Pancreas (tissue), 10 donors: ENCODE data around the gene NCOA3. TPM values are rescaled to one million over a fixed set of nuclear protein-coding genes. Genes with fewer than 3 reads are reported as not detected.
"Not testable (repeated sequence)": the region's sequence is repeated elsewhere in the genome, so short reads cannot be mapped to it uniquely, and the experiment has no call there.

ENCODE experiments used
- ATAC-seq, 4 donors: fragments of 200-7000 bp; cut with Tn5 transposase; one replicate each; pipeline versions ENCODE4 v1.8.0 to v1.9.1; 2020; ENCODE audit warnings: mild to moderate bottlenecking in 4 of 4, moderate library complexity in 4 of 4
- DNase-seq, 6 donors: peaks; one replicate each; pipeline ENCODE4 v3.0.0-alpha.2; 2020
- FAIRE-seq: peaks from 2 replicates; lab custom pipeline; 2012; peaks lifted over from hg19 to GRCh38; lab: Jason Lieb, UNC
- H3K27ac ChIP-seq, 4 donors: fragments of 200-600 bp; sonication (generic); 1 replicate in 3 of 4; 2 replicates in 1 of 4; pipeline versions ENCODE4 v1.5.0 to v1.8.0; 2020
- H3K27me3 ChIP-seq, 4 donors: fragments of 200-600 bp; one replicate each; pipeline ENCODE4 v1.8.0; 2021
- H3K36me3 ChIP-seq, 3 donors: fragments of 200-600 bp; sonication (generic) in 1 of 3; one replicate each; pipeline versions ENCODE4 v1.5.0 to v1.8.0; 2020 to 2021
- H3K4me1 ChIP-seq, 3 donors: fragments of 200-600 bp; one replicate each; pipeline ENCODE4 v1.8.0; 2021
- H3K4me3 ChIP-seq, 4 donors: fragments of 200-600 bp; sonication (generic) in 2 of 4; one replicate each; pipeline versions ENCODE4 v1.5.0 to v1.8.0; 2020 to 2021
- H3K9me3 ChIP-seq, 4 donors: fragments of 200-600 bp; one replicate each; pipeline ENCODE4 v1.8.0; 2021
- CTCF ChIP-seq, 4 donors: fragments of 200-600 bp; sonication (generic) in 3 of 4; IDR thresholded peaks; one replicate each; pipeline versions ENCODE4 v1.5.0 to v1.8.0; 2021; ENCODE audit warnings: antibody characterized with exemption in 4 of 4
- WGBS, 2 donors: extraction: QIAGEN DNeasy Blood & Tissue Kit; methylation state at CpG; one replicate each; pipeline ENCODE4 v1.1.7; 2013; 5-methylcytosine and 5-hydroxymethylcytosine counted together
- intact Hi-C, 3 donors: fragments of 100-400 bp; cut with DNase I; formaldehyde crosslinking; loops; one replicate each; pipeline versions ENCODE4 v1.11.1 to v1.14.2; 2022
- polyA plus RNA-seq, 2 donors: library from polyadenylated mRNA; stranded (reverse); fragments of 200-250 nt; gene quantifications; one replicate each; pipeline ENCODE4 v1.2.3, GENCODE V29; 2013
- total RNA-seq, 6 donors: library from RNA; stranded (reverse); fragmentation: NEBNext Ultra II Directional in 4 of 6; extraction: Animal tissue kit (Norgen Biotek cat#: 25700) in 4 of 6; gene quantifications; one replicate each; pipeline versions ENCODE4 v1.2.1 to v1.2.4, GENCODE V29; 2021 to 2023
- donor health status: healthy with polysubstance abuse.
- donor health status: DM: no; HTN: no; CAD: no; lungs with moderate emphysema.
- donor health status: DM: no; HTN: no; CAD: no.
- donor health status: control.
- donor health status: control.
- donor health status: Bipolar disorder and iron deficiency.
- donor health status: DM: yes; HTN: yes; CAD: no.
- donor health status: DM: no; HTN: no; CAD: no.
- donor health status: DM: no; HTN: no; CAD: no.
- donor health status: DM: yes; HTN: yes; CAD: no.

Gene NCOA3
- total and polyA plus RNA-seq, 8 donors = 3.6 to 17.4 (median 10.5) TPM

GRCh38 chr20:47503685-47504084 lies 2.0 kb downstream of the NCOA3 start:
- no peak for FAIRE-seq
- WGBS, 2 donors = 48 to 51% methylated on average over 2 of the region's 2 CpGs
- H3K36me3 ChIP-seq = no peaks in the 10 kb centered on the region
- no peak for DNase-seq
- H3K27ac ChIP-seq = peak overlapping the region in 1 of 4 donors; percentile 83
- TF ChIP-seq CTCF (IDR thresholded peaks at IDR 0.05) = no peak
- no peaks in the 10 kb centered on the region for H3K9me3 ChIP-seq
- H3K4me3 ChIP-seq = no peak overlapping the region
- ATAC-seq = no peak
- intact Hi-C loops = loop anchor here in 1 of 3 donors (10.0 kb wide), 1 partner anchor 121 kb away; no protein-coding TSS in a partner anchor
- H3K4me1 ChIP-seq = peaks cover 0 to 21% (median 13%) of the 10 kb centered on the region in 3 donors
- no peaks in the 10 kb centered on the region for H3K27me3 ChIP-seq

- Histone ChIP-seq H3K4me1 (peaks cover 0 to 18% (median 13%) of the 10 kb centered on the region in 3 donors), H3K27ac (no peak overlapping the region), H3K36me3 (no peaks in the 10 kb centered on the region), H3K4me3 (no peak overlapping the region), H3K27me3 (no peaks in the 10 kb centered on the region), H3K9me3 (no peaks in the 10 kb centered on the region)
- 42 to 52% methylated on average over 2 of the region's 2 CpGs for WGBS, 2 donors
- FAIRE-seq = no peak
- DNase-seq = no peak
- intact Hi-C loops = loop anchor here in 1 of 3 donors (10.0 kb wide), 1 partner anchor 118 kb away; no protein-coding TSS in a partner anchor
- ATAC-seq = no peak
- TF ChIP-seq CTCF (IDR thresholded peaks at IDR 0.05) = no peak
These were observed 4.6 kb downstream of the NCOA3 start for GRCh38 chr20:47506335-47506734.

- no peak for DNase-seq
- Histone ChIP-seq H3K27ac (no peak overlapping the region), H3K27me3 (no peaks in the 10 kb centered on the region), H3K4me1 (peaks cover 0 to 18% (median 13%) of the 10 kb centered on the region in 3 donors), H3K9me3 (no peaks in the 10 kb centered on the region), H3K4me3 (no peak overlapping the region), H3K36me3 (no peaks in the 10 kb centered on the region)
- ATAC-seq = no peak
- WGBS, 2 donors = 42 to 94% methylated on average over 2 of the region's 2 CpGs
- no peak for FAIRE-seq
- intact Hi-C loops = loop anchor here in 1 of 3 donors (10.0 kb wide), 1 partner anchor 118 kb away; no protein-coding TSS in a partner anchor
- TF ChIP-seq CTCF (IDR thresholded peaks at IDR 0.05) = no peak
These were observed 5.2 kb downstream of the NCOA3 start for GRCh38 chr20:47506850-47507249.

GRCh38 chr20:47507275-47507981 lies 5.7 kb downstream of the NCOA3 start:
- not testable (repeated sequence) for H3K27ac ChIP-seq, H3K4me3 ChIP-seq, H3K27me3 ChIP-seq, H3K9me3 ChIP-seq, DNase-seq, FAIRE-seq, ATAC-seq, H3K36me3 ChIP-seq
- intact Hi-C loops = loop anchor here in 1 of 3 donors (10.0 kb wide), 1 partner anchor 117 kb away; no protein-coding TSS in a partner anchor
- 97 to 98% methylated on average over 9 of the region's 9 CpGs for WGBS, 2 donors
- H3K4me1 ChIP-seq = peaks cover 0 to 18% (median 13%) of the 10 kb centered on the region in 3 donors

- H3K36me3 ChIP-seq = no peaks in the 10 kb centered on the region
- ATAC-seq (no peak), DNase-seq (no peak), FAIRE-seq (no peak)
- H3K27me3 ChIP-seq = no peaks in the 10 kb centered on the region
- no peak for TF ChIP-seq CTCF (IDR thresholded peaks at IDR 0.05)
- no peak overlapping the region for H3K27ac ChIP-seq
- H3K4me3 ChIP-seq = no peak overlapping the region
- H3K9me3 ChIP-seq = no peaks in the 10 kb centered on the region
- intact Hi-C loops = loop anchor here in 1 of 3 donors (10.0 kb wide), 1 partner anchor 117 kb away; no protein-coding TSS in a partner anchor
- peaks cover 0 to 14% (median 10%) of the 10 kb centered on the region in 3 donors for H3K4me1 ChIP-seq
These were observed 6.6 kb downstream of the NCOA3 start for GRCh38 chr20:47508278-47508677.
